ENCODE results near the gene MAPRE3. TPM values are rescaled to one million over a fixed set of nuclear protein-coding genes. Genes with fewer than 3 reads are reported as not detected.

MAPRE3 gene
- total RNA-seq, 1 experiment from 2014 or later, result 2.3 TPM

GRCh38 chr2:27025861-27026851 lies 55.7 kb downstream of the MAPRE3 start:
- no peak for DNase-seq (ENCODE audit: low spot score)
- in situ Hi-C loops (cut with HindIII; ENCODE audit: low sequenced_read_pairs), result no loop called here

- DNase-seq (ENCODE audit: low spot score), result no peak
- in situ Hi-C loops (cut with HindIII; ENCODE audit: low sequenced_read_pairs), result no loop called here
Measured at GRCh38 chr2:27027211-27027651, 56.8 kb downstream of the MAPRE3 start.

DNA sequence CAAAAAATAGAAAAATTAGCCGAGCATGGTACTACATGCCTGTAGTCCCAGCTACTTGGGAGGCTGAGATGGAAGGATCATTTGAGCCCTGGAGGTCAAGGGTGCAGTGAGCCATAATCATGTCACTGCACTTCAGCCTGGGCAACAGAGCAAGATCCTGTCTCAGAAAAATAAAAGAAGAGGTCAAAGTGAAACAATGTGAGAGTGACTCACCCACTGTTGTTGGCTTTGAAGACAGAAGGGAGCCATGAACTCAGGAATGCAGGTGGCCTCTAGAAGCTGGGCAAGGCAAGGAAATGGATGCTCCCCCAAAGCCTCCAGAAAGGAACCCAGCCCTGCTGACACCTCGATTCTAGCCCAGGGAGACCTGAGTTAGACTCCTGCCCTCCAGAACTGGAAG lies 58.6 kb downstream of the MAPRE3 start:
- no peak for DNase-seq (ENCODE audit: low spot score)
- in situ Hi-C loops (cut with HindIII; ENCODE audit: low sequenced_read_pairs), result no loop called here

- in situ Hi-C loops (cut with HindIII; ENCODE audit: low sequenced_read_pairs), result no loop called here
- peak; percentile 85 for DNase-seq (ENCODE audit: low spot score)
Measured at GRCh38 chr2:27032495-27033252, 62.2 kb downstream of the MAPRE3 start, which contains the start of gene TMEM214. Gene TMEM214, plus strand, starts transcription at chr2:27032965. Its CDS starts 51 bp downstream, at chr2:27033016.

- DNase-seq (ENCODE audit: low spot score), result no peak
- in situ Hi-C loops (cut with HindIII; ENCODE audit: low sequenced_read_pairs), result no loop called here
Measured at GRCh38 chr2:27033253-27033852, 62.9 kb downstream of the MAPRE3 start.

DNA sequence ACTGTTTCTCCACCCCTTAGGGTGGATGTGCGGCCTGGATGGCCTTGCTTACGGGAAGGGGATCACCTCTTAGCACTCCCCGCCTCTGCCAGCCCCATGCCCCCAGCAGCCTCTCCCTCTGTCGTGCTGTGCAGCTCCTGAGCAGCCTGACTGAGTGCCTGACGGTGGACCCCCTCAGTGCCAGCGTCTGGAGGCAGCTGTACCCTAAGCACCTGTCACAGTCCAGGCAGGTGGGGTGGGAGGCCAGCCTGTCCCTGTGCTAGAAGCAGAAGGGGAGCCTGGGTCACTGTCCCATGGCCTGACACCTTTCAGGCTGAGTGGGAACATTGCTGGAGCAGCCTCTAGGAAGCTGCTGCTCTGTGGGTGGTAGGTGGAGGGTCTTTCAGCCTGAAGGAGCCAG lies 67.6 kb downstream of the MAPRE3 start:
- no peak for DNase-seq (ENCODE audit: low spot score)
- in situ Hi-C loops (cut with HindIII; ENCODE audit: low sequenced_read_pairs), result no loop called here

DNA sequence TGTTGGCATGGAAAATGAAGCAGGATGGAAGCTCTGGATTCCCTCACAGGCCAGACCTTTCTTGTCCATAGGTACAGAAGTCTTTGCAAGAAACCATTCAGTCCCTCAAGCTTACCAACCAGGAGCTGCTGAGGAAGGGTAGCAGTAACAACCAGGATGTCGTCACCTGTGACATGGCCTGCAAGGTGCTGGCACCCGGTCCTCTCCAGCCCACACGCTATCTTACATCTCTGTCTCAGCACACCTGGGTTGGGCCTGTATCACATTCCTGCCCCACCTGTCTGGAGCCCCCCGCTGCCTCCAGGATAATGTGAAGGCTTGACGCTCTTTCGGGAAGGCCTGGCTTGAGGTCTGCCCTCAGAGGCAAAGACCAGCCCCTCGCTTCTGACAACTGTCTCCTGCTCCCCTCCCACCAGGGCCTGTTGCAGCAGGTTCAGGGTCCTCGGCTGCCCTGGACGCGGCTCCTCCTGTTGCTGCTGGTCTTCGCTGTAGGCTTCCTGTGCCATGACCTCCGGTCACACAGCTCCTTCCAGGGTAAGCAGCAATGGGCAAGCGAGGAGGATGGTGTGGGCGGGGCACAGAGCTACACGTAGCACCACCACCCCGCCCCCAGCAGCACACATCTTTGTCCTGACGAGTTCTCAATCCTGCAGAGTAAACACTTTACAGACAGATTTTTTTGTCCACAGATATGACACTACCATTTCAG lies 68.3 kb downstream of the MAPRE3 start:
- DNase-seq (ENCODE audit: low spot score), result no peak
- in situ Hi-C loops (cut with HindIII; ENCODE audit: low sequenced_read_pairs), result no loop called here

- no peak for DNase-seq (ENCODE audit: low spot score)
- in situ Hi-C loops (cut with HindIII; ENCODE audit: low sequenced_read_pairs), result no loop called here
Measured at GRCh38 chr2:27039426-27039825, 69.0 kb downstream of the MAPRE3 start.

DNA sequence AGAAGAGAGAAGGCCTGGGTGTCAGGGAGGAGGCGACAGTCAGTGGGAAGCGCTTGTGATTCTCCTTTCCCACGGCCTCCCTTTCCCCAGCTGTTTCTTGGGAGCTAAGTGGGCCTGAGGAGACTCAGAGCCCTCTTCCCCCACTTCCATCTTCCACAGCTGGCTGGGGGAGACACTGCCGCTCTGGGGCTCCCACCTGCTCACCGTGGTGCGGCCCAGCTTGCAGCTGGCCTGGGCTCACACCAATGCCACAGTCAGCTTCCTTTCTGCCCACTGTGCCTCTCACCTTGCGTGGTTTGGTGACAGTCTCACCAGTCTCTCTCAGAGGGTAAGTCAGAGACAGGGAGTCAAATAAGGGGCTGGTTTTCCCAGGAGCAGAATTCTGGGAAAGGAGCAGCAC lies 69.4 kb downstream of the MAPRE3 start:
- no peak for DNase-seq (ENCODE audit: low spot score)
- in situ Hi-C loops (cut with HindIII; ENCODE audit: low sequenced_read_pairs), result no loop called here

DNA sequence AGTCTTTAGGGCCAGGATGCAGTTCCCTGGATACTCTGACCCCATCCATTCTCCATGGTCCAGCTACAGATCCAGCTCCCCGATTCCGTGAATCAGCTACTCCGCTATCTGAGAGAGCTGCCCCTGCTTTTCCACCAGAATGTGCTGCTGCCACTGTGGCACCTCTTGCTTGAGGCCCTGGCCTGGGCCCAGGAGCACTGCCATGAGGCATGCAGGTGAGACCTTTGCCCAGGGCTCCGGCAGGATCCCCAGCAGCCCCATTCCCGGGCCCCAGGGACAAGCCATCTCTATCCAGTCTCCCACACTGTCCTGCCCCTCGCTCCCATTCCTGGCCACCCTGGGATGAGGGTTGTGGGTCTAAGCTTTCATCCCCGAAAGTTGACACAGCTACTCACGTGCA lies 69.8 kb downstream of the MAPRE3 start:
- DNase-seq (ENCODE audit: low spot score), result no peak
- in situ Hi-C loops (cut with HindIII; ENCODE audit: low sequenced_read_pairs), result no loop called here

DNA sequence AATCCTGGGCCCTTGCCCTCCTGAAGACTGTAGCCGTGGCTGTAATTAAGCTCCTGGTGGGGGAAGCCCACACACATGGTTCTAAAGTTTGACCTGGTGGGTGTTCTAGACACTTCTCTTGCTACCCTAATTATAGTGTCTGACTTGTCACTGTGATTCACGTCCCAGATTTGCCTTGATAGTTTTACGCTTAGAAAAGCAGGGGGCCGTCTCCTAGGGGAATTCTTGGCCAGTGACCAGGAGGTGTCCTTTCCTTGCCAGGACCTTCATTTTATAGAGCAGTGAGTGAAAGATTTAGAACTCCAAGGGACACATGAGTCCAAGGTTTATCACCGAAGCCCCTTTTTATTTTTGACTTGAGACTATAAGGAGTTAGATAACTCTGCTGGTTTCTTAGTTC lies 71.3 kb downstream of the MAPRE3 start:
- DNase-seq (ENCODE audit: low spot score), result no peak
- in situ Hi-C loops (cut with HindIII; ENCODE audit: low sequenced_read_pairs), result no loop called here

- in situ Hi-C loops (cut with HindIII; ENCODE audit: low sequenced_read_pairs), result no loop called here
- no peak for DNase-seq (ENCODE audit: low spot score)
Measured at GRCh38 chr2:27042159-27042661, 71.8 kb downstream of the MAPRE3 start.

DNA sequence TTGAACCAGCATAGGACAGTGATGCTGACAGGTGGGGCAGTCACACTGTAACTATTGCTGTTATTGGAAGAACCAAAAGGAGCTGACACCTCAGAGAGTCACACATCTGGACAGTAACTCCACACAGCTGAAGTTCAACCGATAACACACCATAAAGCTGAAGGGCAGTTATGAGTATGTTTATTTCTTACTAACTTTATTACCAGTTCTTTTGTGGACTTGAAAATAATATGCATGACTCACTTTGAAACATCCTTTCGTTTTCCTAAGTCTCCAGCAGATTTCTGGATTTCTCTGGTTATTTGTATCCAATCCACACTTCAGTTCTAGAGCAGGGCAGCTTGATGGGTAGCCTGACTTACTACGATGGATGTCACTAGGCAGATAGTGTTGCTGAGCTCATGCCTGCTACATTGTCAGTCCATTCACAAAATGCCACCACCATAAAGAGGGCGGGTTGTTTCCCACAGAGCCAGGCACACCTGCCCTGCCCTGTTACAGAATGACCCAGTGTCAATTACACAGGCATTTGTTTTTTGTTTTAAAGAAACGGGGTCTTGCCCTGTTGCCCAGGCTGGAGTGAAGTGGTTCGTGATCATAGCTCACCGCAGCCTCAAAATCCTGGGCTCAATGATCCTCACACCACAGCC lies 72.7 kb downstream of the MAPRE3 start:
- no peak for DNase-seq (ENCODE audit: low spot score)
- in situ Hi-C loops (cut with HindIII; ENCODE audit: low sequenced_read_pairs), result no loop called here

GRCh38 chr2:27049422-27050280 lies 79.2 kb downstream of the MAPRE3 start:
- DNase-seq (ENCODE audit: low spot score), result peak; percentile 27
- in situ Hi-C loops (cut with HindIII; ENCODE audit: low sequenced_read_pairs), result no loop called here

DNA sequence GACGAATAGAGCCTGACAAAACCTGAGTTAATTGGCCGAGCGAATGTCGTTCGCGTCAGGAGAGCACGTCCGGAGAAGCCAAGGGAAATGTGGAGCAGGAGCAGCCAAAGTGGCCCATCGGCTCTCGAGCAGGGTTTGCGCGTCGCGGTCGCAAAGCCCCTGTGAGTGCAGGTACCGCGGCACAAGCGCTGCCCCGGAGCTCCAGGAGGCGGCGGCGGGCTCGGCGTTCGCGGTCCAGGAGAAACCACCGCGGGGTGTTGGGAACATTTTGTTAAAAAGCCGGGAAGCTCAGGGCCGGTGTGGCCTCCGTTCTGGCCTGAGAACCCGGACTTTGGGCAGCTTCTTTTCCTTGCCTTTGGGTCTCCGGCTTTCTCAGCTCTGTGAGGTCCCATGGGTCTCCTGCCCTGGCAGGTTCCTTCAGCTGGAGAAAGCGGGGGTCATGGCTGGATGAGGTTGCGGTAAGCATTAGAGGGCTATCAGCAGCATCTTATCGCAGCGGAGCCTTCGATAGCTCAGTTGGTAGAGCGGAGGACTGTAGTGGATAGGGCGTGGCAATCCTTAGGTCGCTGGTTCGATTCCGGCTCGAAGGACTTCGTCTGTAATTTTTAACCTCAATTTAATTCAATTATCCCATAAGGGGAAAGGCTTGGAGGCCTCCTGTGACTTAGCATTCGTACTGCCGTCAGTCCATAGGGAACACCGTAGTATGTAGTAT lies 80.0 kb downstream of the MAPRE3 start:
- in situ Hi-C loops (cut with HindIII; ENCODE audit: low sequenced_read_pairs), result no loop called here
- peak; percentile 98 for DNase-seq (ENCODE audit: low spot score)

DNA sequence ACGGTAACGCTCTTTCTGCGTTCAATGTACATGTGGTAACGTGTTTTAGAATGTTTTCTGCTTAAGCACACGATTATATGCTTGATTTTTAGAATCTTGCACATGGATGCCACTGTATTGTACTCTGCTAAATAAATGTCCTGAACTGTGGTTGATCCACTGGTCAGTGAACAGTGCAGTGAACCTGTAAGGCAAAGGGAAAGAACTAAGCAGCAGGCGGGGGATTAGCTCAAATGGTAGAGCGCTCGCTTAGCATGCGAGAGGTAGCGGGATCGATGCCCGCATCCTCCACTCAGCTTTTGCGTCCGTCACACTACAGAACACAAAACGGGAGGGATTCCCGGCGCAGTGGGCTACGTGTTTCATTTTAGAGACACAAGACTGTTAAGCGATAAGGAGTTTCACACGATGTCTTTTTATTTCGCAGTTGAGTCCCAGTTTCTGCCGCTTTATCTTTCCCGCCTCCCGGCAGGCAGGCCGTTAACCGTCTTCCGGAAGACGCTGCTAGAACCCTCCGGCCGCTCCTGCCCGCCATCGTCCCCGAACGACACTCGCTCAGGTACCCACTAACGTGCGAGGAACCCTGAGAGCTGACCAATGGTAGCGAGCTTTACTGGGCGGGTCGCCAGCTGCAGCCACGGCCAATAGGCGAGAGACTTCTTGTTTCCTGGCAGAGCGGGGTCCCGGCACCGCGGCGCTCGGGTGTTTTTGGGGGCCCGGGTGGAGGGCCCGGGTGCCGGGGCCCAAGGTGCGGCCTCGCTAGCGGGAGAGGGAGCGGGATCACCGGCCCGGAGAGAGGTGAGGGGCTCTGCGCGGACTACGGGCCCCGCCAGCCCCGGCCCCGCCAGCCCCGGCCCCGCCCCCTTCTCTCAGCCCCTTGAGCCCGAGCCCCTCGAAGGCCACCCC lies 80.8 kb downstream of the MAPRE3 start, which contains the start of gene AGBL5:
TSS of gene AGBL5 (plus strand) at position 673 of the 906 bp plus-strand sequence. CDS start 1,291 bp downstream, outside the sequence.
- DNase-seq (ENCODE audit: low spot score), result peak; percentile 92
- in situ Hi-C loops (cut with HindIII; ENCODE audit: low sequenced_read_pairs), result no loop called here

Measured in G401 (cell line).